ENCODE data around the gene TMEM115. TPM values are rescaled to one million over a fixed set of nuclear protein-coding genes. Genes with fewer than 3 reads are reported as not detected.

Gene TMEM115
- total and polyA plus RNA-seq, 2 donors from 2014 or later = 40.1 to 54.0 TPM

DNA sequence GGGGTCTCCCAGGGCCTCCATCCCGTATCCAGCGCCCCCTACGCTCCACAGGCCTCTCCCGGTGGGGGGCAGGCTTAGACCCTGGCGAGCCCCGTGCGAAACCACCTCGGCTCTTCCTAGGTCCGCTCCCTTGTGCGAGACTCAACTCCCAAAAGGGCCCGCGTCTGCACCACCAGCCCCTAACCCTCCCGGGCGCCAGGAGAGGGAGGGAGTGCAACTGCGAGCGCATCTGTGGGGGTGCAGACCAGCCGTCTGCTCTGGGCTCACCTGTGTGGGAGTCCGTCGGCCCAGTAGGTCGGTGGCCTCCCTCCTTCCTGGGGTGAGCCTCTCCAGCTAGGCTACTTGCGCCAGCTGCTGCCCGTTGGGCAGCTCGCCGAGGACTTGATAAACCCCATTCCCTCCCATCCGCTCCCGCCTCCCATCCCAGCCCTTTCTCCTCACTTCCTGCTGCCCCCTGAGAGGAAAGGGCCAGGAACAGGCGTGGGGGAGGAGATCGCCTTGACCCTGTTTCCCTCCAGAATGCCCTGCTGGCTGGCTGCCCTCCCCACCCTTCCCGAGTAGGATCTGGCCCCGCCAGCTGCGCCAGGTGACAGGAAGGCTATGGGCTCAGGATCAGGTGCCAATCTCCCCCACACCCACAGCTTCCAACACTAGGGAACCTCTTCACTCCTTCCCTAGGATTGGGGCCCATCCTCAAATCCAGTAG lies 36.8 kb downstream of the TMEM115 start, which contains the start of gene HYAL2:
Gene HYAL2 (minus strand): TSS at position 360 of the 706 bp plus-strand sequence. CDS start 2,256 bp downstream, outside the sequence.
- peak within 1 kb of the TSS; percentile 44 to 85 (median 51) for H3K9ac ChIP-seq (ENCODE audit: low read length in 3 of 3)
- peak within 1 kb of the TSS; percentile 71 to 98 (median 78) for H3K4me3 ChIP-seq (ENCODE audit: low read length in 3 of 3)
- H3K27ac ChIP-seq (ENCODE audit: low read depth in 2 of 2, low read length in 2 of 2) = peak within 1 kb of the TSS; percentile 97 to 99
- peaks cover 3 to 54% (median 30%) of the 10 kb centered on the region in 3 donors for H3K4me1 ChIP-seq (ENCODE audit: control insufficient read depth in 2 of 3, insufficient read depth in 2 of 3, low read depth in 1 of 3, low read length in 3 of 3)
- DNase-seq (peak; percentile 43 to 91 (median 69)), FAIRE-seq (no peak)
- peaks cover 3 to 24% (median 12%) of the 10 kb centered on the region in 3 donors for H3K36me3 ChIP-seq (ENCODE audit: control insufficient read depth in 2 of 3, insufficient read depth in 3 of 3, low read length in 3 of 3)
- no peaks in the 10 kb centered on the region for H3K27me3 ChIP-seq (ENCODE audit: control insufficient read depth, insufficient read depth, low read length)
- H3K9me3 ChIP-seq (ENCODE audit: control insufficient read depth in 2 of 3, insufficient read depth in 1 of 3, low read length in 3 of 3) = no peaks in the 10 kb centered on the region
- TF ChIP-seq, protein P1, sequence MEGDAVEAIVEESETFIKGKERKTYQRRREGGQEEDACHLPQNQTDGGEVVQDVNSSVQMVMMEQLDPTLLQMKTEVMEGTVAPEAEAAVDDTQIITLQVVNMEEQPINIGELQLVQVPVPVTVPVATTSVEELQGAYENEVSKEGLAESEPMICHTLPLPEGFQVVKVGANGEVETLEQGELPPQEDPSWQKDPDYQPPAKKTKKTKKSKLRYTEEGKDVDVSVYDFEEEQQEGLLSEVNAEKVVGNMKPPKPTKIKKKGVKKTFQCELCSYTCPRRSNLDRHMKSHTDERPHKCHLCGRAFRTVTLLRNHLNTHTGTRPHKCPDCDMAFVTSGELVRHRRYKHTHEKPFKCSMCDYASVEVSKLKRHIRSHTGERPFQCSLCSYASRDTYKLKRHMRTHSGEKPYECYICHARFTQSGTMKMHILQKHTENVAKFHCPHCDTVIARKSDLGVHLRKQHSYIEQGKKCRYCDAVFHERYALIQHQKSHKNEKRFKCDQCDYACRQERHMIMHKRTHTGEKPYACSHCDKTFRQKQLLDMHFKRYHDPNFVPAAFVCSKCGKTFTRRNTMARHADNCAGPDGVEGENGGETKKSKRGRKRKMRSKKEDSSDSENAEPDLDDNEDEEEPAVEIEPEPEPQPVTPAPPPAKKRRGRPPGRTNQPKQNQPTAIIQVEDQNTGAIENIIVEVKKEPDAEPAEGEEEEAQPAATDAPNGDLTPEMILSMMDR (IDR thresholded peaks at IDR 0.05; ENCODE audit: borderline replicate concordance, extremely low read depth, insufficient read depth) = no peak
- intact Hi-C loops (cut with DNase I) = no loop called here

GRCh38 chr3:50322115-50322385 lies 37.3 kb downstream of the TMEM115 start:
- TF ChIP-seq, protein P1 (IDR thresholded peaks at IDR 0.05; ENCODE audit: borderline replicate concordance, extremely low read depth, insufficient read depth) = no peak
- FAIRE-seq = no peak
- intact Hi-C loops (cut with DNase I) = no loop called here
- Histone ChIP-seq H3K4me1 (ENCODE audit: control insufficient read depth in 2 of 3, insufficient read depth in 2 of 3, low read depth in 1 of 3, low read length in 3 of 3) (peaks cover 3 to 53% (median 30%) of the 10 kb centered on the region in 3 donors), H3K9me3 (ENCODE audit: control insufficient read depth in 2 of 3, insufficient read depth in 1 of 3, low read length in 3 of 3) (no peaks in the 10 kb centered on the region), H3K27ac (ENCODE audit: low read depth in 2 of 2, low read length in 2 of 2) (peak overlapping the region; percentile 86 to 87), H3K9ac (ENCODE audit: low read length in 3 of 3) (peak overlapping the region; percentile 10 to 81 (median 44)), H3K27me3 (ENCODE audit: control insufficient read depth, insufficient read depth, low read length) (no peaks in the 10 kb centered on the region), H3K4me3 (ENCODE audit: low read length in 3 of 3) (peak overlapping the region; percentile 1 to 98 (median 71)), H3K36me3 (ENCODE audit: control insufficient read depth in 2 of 3, insufficient read depth in 3 of 3, low read length in 3 of 3) (peaks cover 6 to 29% (median 15%) of the 10 kb centered on the region in 3 donors)
- no peak for DNase-seq

- H3K9ac ChIP-seq (ENCODE audit: low read length in 3 of 3) = peak overlapping the region; percentile 51 to 99 (median 81)
- DNase-seq = peak; percentile 94 to 97 (median 96)
- FAIRE-seq = no peak
- peaks cover 3 to 52% (median 30%) of the 10 kb centered on the region in 3 donors for H3K4me1 ChIP-seq (ENCODE audit: control insufficient read depth in 2 of 3, insufficient read depth in 2 of 3, low read depth in 1 of 3, low read length in 3 of 3)
- H3K27me3 ChIP-seq (ENCODE audit: control insufficient read depth, insufficient read depth, low read length) = no peaks in the 10 kb centered on the region
- TF ChIP-seq, protein P1 (IDR thresholded peaks at IDR 0.05; ENCODE audit: borderline replicate concordance, extremely low read depth, insufficient read depth) = no peak
- peaks cover 6 to 29% (median 17%) of the 10 kb centered on the region in 3 donors for H3K36me3 ChIP-seq (ENCODE audit: control insufficient read depth in 2 of 3, insufficient read depth in 3 of 3, low read length in 3 of 3)
- intact Hi-C loops (cut with DNase I) = no loop called here
- H3K27ac ChIP-seq (ENCODE audit: low read depth in 2 of 2, low read length in 2 of 2) = peak overlapping the region; percentile 97 to 99
- peak overlapping the region; percentile 71 to 98 (median 78) for H3K4me3 ChIP-seq (ENCODE audit: low read length in 3 of 3)
- H3K9me3 ChIP-seq (ENCODE audit: control insufficient read depth in 2 of 3, insufficient read depth in 1 of 3, low read length in 3 of 3) = no peaks in the 10 kb centered on the region
Measured at GRCh38 chr3:50321336-50322114, 37.8 kb downstream of the TMEM115 start.

All from kidney (tissue), 14 donors.